ENCODE data around the gene FAM163B.

The FAM163B gene

GRCh38 chr9:133577737-133578112 is 31.5 kb downstream of the FAM163B start:
- Histone ChIP-seq H3K9me3 (ENCODE audit: low read length) (no peaks in the 10 kb centered on the region), H3K4me3 (ENCODE audit: low read length) (no peak overlapping the region), H2AFZ (ENCODE audit: low read depth, low read length) (no peak overlapping the region), H3K4me1 (ENCODE audit: insufficient read depth, low read length) (peaks cover 6% of the 10 kb centered on the region), H3K27me3 (ENCODE audit: insufficient read depth, low read length) (peaks cover 17% of the 10 kb centered on the region), H3K36me3 (ENCODE audit: insufficient read depth, low read length) (no peaks in the 10 kb centered on the region)

GRCh38 chr9:133576875-133577736 is 32.1 kb downstream of the FAM163B start:
- no peaks in the 10 kb centered on the region for H3K9me3 ChIP-seq (ENCODE audit: low read length)
- H3K4me3 ChIP-seq (ENCODE audit: low read length), result no peak overlapping the region
- no peaks in the 10 kb centered on the region for H3K36me3 ChIP-seq (ENCODE audit: insufficient read depth, low read length)
- peaks cover 17% of the 10 kb centered on the region for H3K27me3 ChIP-seq (ENCODE audit: insufficient read depth, low read length)
- H3K4me1 ChIP-seq (ENCODE audit: insufficient read depth, low read length), result peaks cover 6% of the 10 kb centered on the region
- H2AFZ ChIP-seq (ENCODE audit: low read depth, low read length), result no peak overlapping the region

- Histone ChIP-seq H3K27me3 (ENCODE audit: insufficient read depth, low read length) (peaks cover 17% of the 10 kb centered on the region), H3K9me3 (ENCODE audit: low read length) (no peaks in the 10 kb centered on the region), H3K4me3 (ENCODE audit: low read length) (no peak overlapping the region), H2AFZ (ENCODE audit: low read depth, low read length) (no peak overlapping the region), H3K36me3 (ENCODE audit: insufficient read depth, low read length) (no peaks in the 10 kb centered on the region), H3K4me1 (ENCODE audit: insufficient read depth, low read length) (no peaks in the 10 kb centered on the region)
Measured at GRCh38 chr9:133576031-133576874, 32.9 kb downstream of the FAM163B start.

GRCh38 chr9:133575186-133576030 is 33.8 kb downstream of the FAM163B start:
- H2AFZ ChIP-seq (ENCODE audit: low read depth, low read length), result no peak overlapping the region
- no peaks in the 10 kb centered on the region for H3K4me1 ChIP-seq (ENCODE audit: insufficient read depth, low read length)
- H3K36me3 ChIP-seq (ENCODE audit: insufficient read depth, low read length), result no peaks in the 10 kb centered on the region
- no peak overlapping the region for H3K4me3 ChIP-seq (ENCODE audit: low read length)
- H3K9me3 ChIP-seq (ENCODE audit: low read length), result no peaks in the 10 kb centered on the region
- peaks cover 17% of the 10 kb centered on the region for H3K27me3 ChIP-seq (ENCODE audit: insufficient read depth, low read length)

DNA sequence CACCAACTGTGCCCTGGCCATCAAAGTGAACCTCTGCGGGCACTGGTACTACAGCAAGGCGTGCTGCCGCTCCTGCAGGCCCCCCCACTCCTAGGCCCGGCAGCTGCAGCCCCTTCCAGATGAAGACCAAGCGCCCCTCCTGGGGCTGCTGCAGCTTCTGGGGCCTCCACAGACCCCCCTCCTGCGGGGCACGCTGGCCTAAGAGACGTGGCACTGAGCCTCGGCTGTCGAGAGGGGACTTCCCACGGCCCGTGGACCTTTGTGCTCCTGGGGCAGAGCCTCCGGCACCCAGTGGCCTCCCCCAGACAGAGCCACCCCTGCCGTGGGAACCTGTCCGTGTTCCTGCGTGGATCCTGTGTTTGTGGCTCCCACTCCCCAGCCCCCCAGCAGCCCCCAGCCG is 34.4 kb downstream of the FAM163B start:
- Histone ChIP-seq H2AFZ (ENCODE audit: low read depth, low read length) (no peak overlapping the region), H3K9me3 (ENCODE audit: low read length) (no peaks in the 10 kb centered on the region), H3K27me3 (ENCODE audit: insufficient read depth, low read length) (peaks cover 17% of the 10 kb centered on the region)

GRCh38 chr9:133573791-133574515 is 35.2 kb downstream of the FAM163B start:
- peaks cover 13% of the 10 kb centered on the region for H3K27me3 ChIP-seq (ENCODE audit: insufficient read depth, low read length)
- H3K4me3 ChIP-seq (ENCODE audit: low read length), result no peak overlapping the region
- no peak overlapping the region for H2AFZ ChIP-seq (ENCODE audit: low read depth, low read length)
- no peaks in the 10 kb centered on the region for H3K36me3 ChIP-seq (ENCODE audit: insufficient read depth, low read length)
- H3K9me3 ChIP-seq (ENCODE audit: low read length), result no peaks in the 10 kb centered on the region
- H3K4me1 ChIP-seq (ENCODE audit: insufficient read depth, low read length), result peaks cover 3% of the 10 kb centered on the region

More for the DNA sequence above, 34.4 kb downstream of the FAM163B start:
- no peaks in the 10 kb centered on the region for H3K4me1 ChIP-seq (ENCODE audit: insufficient read depth, low read length)
- H3K36me3 ChIP-seq (ENCODE audit: insufficient read depth, low read length), result no peaks in the 10 kb centered on the region
- no peak overlapping the region for H3K4me3 ChIP-seq (ENCODE audit: low read length)

DNA sequence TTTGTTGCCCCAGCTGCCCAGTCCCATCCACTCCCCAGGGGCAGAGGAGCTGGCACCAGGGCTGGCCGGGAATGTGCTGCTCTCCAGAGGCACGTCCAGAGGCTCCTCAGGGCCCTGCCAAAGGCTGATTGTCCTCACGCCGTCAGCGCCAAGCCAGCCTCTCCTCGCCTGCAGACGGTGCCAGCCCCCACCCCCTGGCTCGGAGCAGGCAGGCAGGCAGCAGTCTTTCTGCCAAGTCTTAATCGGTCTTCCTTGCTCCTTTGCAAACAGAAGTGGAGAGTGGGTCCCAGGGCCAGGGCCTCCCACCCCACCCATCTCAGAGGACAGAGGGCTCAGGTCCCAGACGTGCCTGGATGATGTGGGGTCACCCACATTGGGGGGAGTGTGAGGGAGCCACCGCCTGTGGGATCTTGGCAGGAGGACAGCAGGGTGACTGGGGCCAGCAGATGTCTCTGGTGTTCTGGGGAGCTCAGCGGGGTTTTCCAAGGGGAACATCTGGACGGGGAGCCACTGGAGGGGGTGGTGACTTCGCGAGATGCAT is 36.3 kb downstream of the FAM163B start:
- Histone ChIP-seq H3K36me3 (ENCODE audit: insufficient read depth, low read length) (no peaks in the 10 kb centered on the region), H3K4me3 (ENCODE audit: low read length) (no peak overlapping the region), H3K27me3 (ENCODE audit: insufficient read depth, low read length) (peaks cover 13% of the 10 kb centered on the region), H3K9me3 (ENCODE audit: low read length) (no peaks in the 10 kb centered on the region), H2AFZ (ENCODE audit: low read depth, low read length) (no peak overlapping the region), H3K4me1 (ENCODE audit: insufficient read depth, low read length) (peaks cover 5% of the 10 kb centered on the region)

GRCh38 chr9:133571896-133572595 is 37.1 kb downstream of the FAM163B start:
- peaks cover 16% of the 10 kb centered on the region for H3K27me3 ChIP-seq (ENCODE audit: insufficient read depth, low read length)
- H3K4me3 ChIP-seq (ENCODE audit: low read length), result no peak overlapping the region
- peaks cover 5% of the 10 kb centered on the region for H3K4me1 ChIP-seq (ENCODE audit: insufficient read depth, low read length)
- H3K9me3 ChIP-seq (ENCODE audit: low read length), result no peaks in the 10 kb centered on the region
- H3K36me3 ChIP-seq (ENCODE audit: insufficient read depth, low read length), result no peaks in the 10 kb centered on the region
- H2AFZ ChIP-seq (ENCODE audit: low read depth, low read length), result no peak overlapping the region

GRCh38 chr9:133571391-133571890 is 37.7 kb downstream of the FAM163B start:
- H3K9me3 ChIP-seq (ENCODE audit: low read length), result no peaks in the 10 kb centered on the region
- H3K4me3 ChIP-seq (ENCODE audit: low read length), result no peak overlapping the region
- peaks cover 13% of the 10 kb centered on the region for H3K27me3 ChIP-seq (ENCODE audit: insufficient read depth, low read length)
- no peak overlapping the region for H2AFZ ChIP-seq (ENCODE audit: low read depth, low read length)
- H3K4me1 ChIP-seq (ENCODE audit: insufficient read depth, low read length), result peaks cover 5% of the 10 kb centered on the region
- H3K36me3 ChIP-seq (ENCODE audit: insufficient read depth, low read length), result no peaks in the 10 kb centered on the region

GRCh38 chr9:133570691-133571080 is 38.5 kb downstream of the FAM163B start:
- Histone ChIP-seq H3K27me3 (ENCODE audit: insufficient read depth, low read length) (peaks cover 15% of the 10 kb centered on the region), H3K9me3 (ENCODE audit: low read length) (no peaks in the 10 kb centered on the region), H3K4me3 (ENCODE audit: low read length) (no peak overlapping the region), H3K36me3 (ENCODE audit: insufficient read depth, low read length) (no peaks in the 10 kb centered on the region), H3K4me1 (ENCODE audit: insufficient read depth, low read length) (peaks cover 5% of the 10 kb centered on the region), H2AFZ (ENCODE audit: low read depth, low read length) (no peak overlapping the region)

DNA sequence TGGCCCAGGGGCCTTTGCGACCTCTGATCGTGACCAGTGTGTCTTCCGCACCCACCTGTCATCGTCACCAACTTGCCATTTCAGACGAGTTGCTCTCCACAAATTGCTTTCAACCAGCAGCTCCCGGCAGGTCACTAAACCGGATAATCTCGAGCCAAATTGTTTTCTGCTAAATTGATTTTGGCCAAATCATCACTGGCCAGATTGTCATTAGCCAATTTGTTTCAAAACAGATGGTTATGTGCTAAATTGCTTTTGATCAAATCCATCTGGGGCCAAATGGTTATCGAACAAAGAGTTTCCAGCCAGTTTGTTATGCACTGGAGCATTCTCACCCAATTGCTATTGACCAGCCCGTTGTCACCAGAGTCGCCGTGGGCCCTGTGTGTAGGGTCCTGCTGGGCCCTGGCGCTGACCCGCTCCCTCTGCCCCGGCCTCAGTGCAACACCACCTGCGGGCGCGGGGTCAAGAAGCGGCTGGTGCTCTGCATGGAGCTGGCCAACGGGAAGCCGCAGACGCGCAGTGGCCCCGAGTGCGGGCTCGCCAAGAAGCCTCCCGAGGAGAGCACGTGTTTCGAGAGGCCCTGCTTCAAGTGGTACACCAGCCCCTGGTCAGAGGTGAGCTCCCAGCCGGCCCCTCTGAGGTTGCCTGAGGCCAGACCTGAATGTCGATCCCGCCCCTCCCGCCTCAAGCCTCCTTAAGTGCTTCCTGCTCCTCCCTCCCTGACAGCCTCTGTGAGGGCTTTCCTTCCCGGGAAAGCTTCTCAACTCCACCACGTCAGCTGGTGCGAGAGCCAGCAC is 39.1 kb downstream of the FAM163B start:
- Histone ChIP-seq H2AFZ (ENCODE audit: low read depth, low read length) (no peak overlapping the region), H3K27me3 (ENCODE audit: insufficient read depth, low read length) (peaks cover 16% of the 10 kb centered on the region), H3K9me3 (ENCODE audit: low read length) (no peaks in the 10 kb centered on the region), H3K4me3 (ENCODE audit: low read length) (no peak overlapping the region), H3K36me3 (ENCODE audit: insufficient read depth, low read length) (no peaks in the 10 kb centered on the region), H3K4me1 (ENCODE audit: insufficient read depth, low read length) (peaks cover 6% of the 10 kb centered on the region)

Data from neuron (in vitro differentiated cells).